Ovary (tissue), 9 donors: Measurements from ENCODE around the gene MKLN1. TPM values are rescaled to one million over a fixed set of nuclear protein-coding genes. Genes with fewer than 3 reads are reported as not detected.

Experiments used
- DNase-seq, 5 donors: peaks; one replicate each; pipeline ENCODE4 v3.0.0-alpha.2; 2019 to 2020
- H3K27ac ChIP-seq, 2 donors: fragments of 200-600 bp; one replicate each; pipeline versions ENCODE4 v1.5.1 to v1.8.0; 2019 to 2022
- H3K27me3 ChIP-seq: fragments of 200-600 bp; one replicate; pipeline ENCODE4 v1.8.0; 2022
- H3K36me3 ChIP-seq: fragments of 200-600 bp; sonication (generic); one replicate; pipeline ENCODE4 v1.5.1; 2019
- H3K4me1 ChIP-seq: one replicate; pipeline ENCODE4 v1.8.1; 2013; ENCODE audit warnings: mild to moderate bottlenecking, moderate library complexity; ENCODE audit not compliant: insufficient read depth
- H3K4me3 ChIP-seq: fragments of 200-600 bp; sonication (generic); one replicate; pipeline ENCODE4 v1.5.1; 2017
- H3K9me3 ChIP-seq, 2 donors: fragments of 200-600 bp in 1 of 2; sonication (generic) in 1 of 2; one replicate each; pipeline versions ENCODE4 v1.5.1 to v1.8.1; 2013 to 2019; ENCODE audit warnings: mild to moderate bottlenecking in 1 of 2, moderate library complexity in 1 of 2
- EP300 ChIP-seq: sonication (generic); formaldehyde crosslinking; IDR thresholded peaks from one replicate; pipeline ENCODE4 v1.6.1; 2017; ENCODE audit warnings: antibody characterized with exemption
- POLR2A ChIP-seq: fragments of 450-650 bp; IDR thresholded peaks from one replicate; pipeline ENCODE4 v1.6.1; 2017; ENCODE audit warnings: antibody characterized with exemption, mild to moderate bottlenecking, moderate library complexity
- WGBS, 3 donors: extraction: QIAGEN DNeasy Blood & Tissue Kit in 1 of 3; methylation state at CpG; one replicate each; pipeline versions ENCODE4 v1.1.5 to v1.1.7; 2013 to 2017; 5-methylcytosine and 5-hydroxymethylcytosine counted together
- intact Hi-C, 4 donors: fragments of 100-400 bp; cut with DNase I; formaldehyde crosslinking; loops; one replicate each; pipeline versions ENCODE4 v1.11.0 to v1.15.1; 2022 to 2023
- polyA plus RNA-seq, 2 donors: library from polyadenylated mRNA; stranded (reverse); fragments of 200-250 nt in 1 of 2; fragments of 350-450 nt in 1 of 2; fragmentation: Illumina TruSeq in 1 of 2; extraction: RNeasy Lipid Tissue Mini Kit (QIAGEN cat#74804) in 1 of 2; gene quantifications; one replicate each; pipeline ENCODE4 v1.2.3, GENCODE V29; 2013 to 2014
- total RNA-seq, 7 donors: library from RNA; depleted of rRNA in 2 of 7; stranded (reverse); fragments of >200 nt in 2 of 7; fragmentation: NEBNext Ultra II Directional in 3 of 7; extraction: Animal tissue kit (Norgen Biotek cat#: 25700) in 3 of 7; gene quantifications; one replicate each; pipeline versions ENCODE4 v1.1.0 to v1.2.4, GENCODE V29; 2016 to 2023
- TF ChIP-seq, protein P1 (sequence below), 3 donors: fragments of 450-650 bp in 2 of 3; fragments of 200-600 bp in 1 of 3; IDR thresholded peaks; one replicate each; pipeline versions ENCODE4 v1.5.1 to v1.8.0; 2016 to 2022; ENCODE audit warnings: antibody characterized with exemption in 3 of 3, mild to moderate bottlenecking in 1 of 3
- donor health status: DM: no; HTN: no; CAD: no; lungs with moderate emphysema.
- donor health status: DM: no; HTN: no; CAD: no.
- donor health status: Bipolar disorder and iron deficiency.
- donor health status: DM: yes; HTN: yes; CAD: no.
- donor health status: DM: no; HTN: no; CAD: no.
- donor health status: DM: yes; HTN: yes; CAD: no.

The MKLN1 gene
- total and polyA plus RNA-seq, 9 donors = 12.7 to 87.1 (median 53.8) TPM

DNA sequence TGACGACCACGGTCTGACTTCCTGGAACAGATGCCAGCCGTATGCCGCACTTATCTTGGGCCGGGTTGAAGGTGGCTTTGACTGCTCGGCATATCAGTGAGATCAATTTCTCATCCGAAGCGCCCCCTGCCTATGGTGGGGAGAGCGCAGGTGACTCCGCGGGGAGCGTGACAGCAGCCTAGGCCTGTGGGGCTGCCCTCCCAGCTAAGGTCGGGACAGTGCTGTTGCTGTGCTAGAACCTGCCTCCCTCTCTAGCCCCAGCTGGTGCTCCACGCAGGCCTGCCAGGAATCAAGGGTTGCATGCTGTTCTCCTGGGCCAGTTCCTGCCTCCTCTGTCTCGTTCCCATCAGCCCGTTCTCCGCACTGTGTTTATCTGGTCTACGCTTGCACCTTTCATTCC lies 178.9 kb downstream of the MKLN1 start:
- Histone ChIP-seq H3K36me3 (no peaks in the 10 kb centered on the region), H3K9me3 (no peaks in the 10 kb centered on the region), H3K27me3 (no peaks in the 10 kb centered on the region), H3K27ac (no peak overlapping the region), H3K4me3 (no peak overlapping the region), H3K4me1 (peaks cover 13% of the 10 kb centered on the region)
- WGBS, 3 donors = 58 to 70% (median 58%) methylated on average over 16 to 18 of the region's 18 CpGs
- TF ChIP-seq, protein P1, sequence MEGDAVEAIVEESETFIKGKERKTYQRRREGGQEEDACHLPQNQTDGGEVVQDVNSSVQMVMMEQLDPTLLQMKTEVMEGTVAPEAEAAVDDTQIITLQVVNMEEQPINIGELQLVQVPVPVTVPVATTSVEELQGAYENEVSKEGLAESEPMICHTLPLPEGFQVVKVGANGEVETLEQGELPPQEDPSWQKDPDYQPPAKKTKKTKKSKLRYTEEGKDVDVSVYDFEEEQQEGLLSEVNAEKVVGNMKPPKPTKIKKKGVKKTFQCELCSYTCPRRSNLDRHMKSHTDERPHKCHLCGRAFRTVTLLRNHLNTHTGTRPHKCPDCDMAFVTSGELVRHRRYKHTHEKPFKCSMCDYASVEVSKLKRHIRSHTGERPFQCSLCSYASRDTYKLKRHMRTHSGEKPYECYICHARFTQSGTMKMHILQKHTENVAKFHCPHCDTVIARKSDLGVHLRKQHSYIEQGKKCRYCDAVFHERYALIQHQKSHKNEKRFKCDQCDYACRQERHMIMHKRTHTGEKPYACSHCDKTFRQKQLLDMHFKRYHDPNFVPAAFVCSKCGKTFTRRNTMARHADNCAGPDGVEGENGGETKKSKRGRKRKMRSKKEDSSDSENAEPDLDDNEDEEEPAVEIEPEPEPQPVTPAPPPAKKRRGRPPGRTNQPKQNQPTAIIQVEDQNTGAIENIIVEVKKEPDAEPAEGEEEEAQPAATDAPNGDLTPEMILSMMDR (IDR thresholded peaks at IDR 0.05) = no peak
- TF ChIP-seq EP300 (no peak), POLR2A (no peak)
- peak in 1 of 5 donors; percentile 36 for DNase-seq
- intact Hi-C loops = loop anchor here in 2 of 4 donors (5.0 to 10.0 kb wide), 3 partner anchors 146 to 432 kb away; no protein-coding TSS in a partner anchor

DNA sequence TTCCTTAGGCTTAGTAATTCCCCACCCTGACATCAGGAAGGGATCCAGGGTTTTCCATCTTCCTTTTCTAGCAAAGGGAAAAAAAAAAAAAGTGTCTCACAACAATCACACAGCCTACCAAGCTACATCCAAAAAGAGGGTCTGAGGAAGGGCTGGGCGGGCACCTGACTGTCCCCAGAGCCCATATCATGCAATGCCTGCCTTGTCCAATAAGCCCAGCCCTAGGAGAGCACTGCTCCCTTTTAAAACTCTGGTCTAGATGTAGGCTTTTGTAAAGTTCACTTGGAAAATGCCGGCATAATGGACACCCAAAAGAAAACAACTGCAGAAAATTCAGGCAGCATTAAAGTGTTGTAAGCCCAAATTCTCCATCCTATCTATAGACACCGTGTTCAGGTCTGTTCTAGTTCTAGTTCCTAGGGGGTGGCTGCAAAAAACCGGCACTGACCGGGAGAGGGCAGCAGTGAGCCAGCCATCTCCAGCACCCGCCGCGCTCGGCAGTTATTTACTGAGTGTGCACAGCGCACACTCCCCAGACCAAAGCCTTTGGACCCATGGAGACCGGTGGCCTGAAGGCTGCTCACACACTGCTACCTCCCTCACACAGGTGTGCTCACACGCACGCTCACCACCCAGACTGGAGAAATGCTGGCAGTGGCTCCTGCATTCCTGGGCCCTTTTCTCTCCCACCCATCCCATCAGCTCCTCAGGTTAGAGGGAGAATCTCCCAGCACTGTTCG lies 180.1 kb downstream of the MKLN1 start:
- no peak overlapping the region for H3K27ac ChIP-seq

DNA sequence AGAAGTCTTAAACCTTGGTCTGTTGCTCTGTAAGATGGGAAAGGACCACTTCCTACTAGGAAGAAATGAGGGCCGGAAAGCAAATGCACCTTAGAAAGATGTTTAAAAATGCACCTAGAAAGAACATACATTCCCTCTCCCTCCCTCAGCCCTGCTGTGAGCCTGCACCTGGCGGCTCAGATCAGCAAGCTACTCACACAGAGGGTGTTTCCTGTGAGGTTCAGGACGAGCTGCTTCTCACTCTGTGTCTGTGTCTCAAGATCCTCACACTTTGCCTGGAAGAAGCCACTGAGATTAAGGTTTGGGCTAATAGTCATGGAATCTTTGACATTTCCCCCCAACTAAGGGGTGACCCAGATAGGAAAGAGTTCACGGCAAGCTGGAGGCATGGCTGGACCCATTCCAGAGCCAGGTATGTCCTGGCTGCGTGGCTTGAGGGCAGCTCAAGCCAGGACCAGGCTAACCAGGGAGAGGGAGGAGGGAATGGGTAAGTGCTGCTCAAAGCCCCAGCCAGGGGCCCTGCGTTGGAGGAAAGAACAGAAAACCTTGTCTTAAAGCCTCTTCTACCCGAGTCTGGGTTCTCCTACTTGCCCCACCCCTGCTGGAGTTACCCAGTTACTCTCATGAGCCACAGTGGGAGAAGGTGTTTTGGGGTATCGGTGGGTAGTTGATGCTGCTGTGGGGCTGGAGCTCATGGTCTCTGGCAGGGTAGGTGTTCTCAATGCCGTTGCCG lies 181.2 kb downstream of the MKLN1 start:
- TF ChIP-seq POLR2A = no peak
- no peaks in the 10 kb centered on the region for H3K27me3 ChIP-seq
- H3K4me1 ChIP-seq = peaks cover 2% of the 10 kb centered on the region
- H3K9me3 ChIP-seq = no peaks in the 10 kb centered on the region
- no peaks in the 10 kb centered on the region for H3K36me3 ChIP-seq
- DNase-seq = peak in 1 of 5 donors; percentile 29
- intact Hi-C loops = loop anchor here in 3 of 4 donors (2.0 to 10.0 kb wide), 4 partner anchors 143 to 434 kb away; no protein-coding TSS in a partner anchor
- H3K4me3 ChIP-seq = no peak overlapping the region
- WGBS, 3 donors = 76 to 85% (median 78%) methylated on average over 10 of the region's 10 CpGs
- no peak overlapping the region for H3K27ac ChIP-seq

More for the DNA sequence above, 180.1 kb downstream of the MKLN1 start:
- peak; percentile 82 to 93 (median 88) for DNase-seq
- peaks cover 12% of the 10 kb centered on the region for H3K4me1 ChIP-seq
- no peak for TF ChIP-seq POLR2A
- TF ChIP-seq, protein P1 (IDR thresholded peaks at IDR 0.05) = peak; percentile 86 to 93 (median 91)
- H3K4me3 ChIP-seq = no peak overlapping the region
- intact Hi-C loops = loop anchor here in 3 of 4 donors (2.0 to 10.0 kb wide), 4 partner anchors 145 to 433 kb away; no protein-coding TSS in a partner anchor
- 8 to 14% (median 8%) methylated on average over 14 of the region's 14 CpGs for WGBS, 3 donors
- no peaks in the 10 kb centered on the region for H3K36me3 ChIP-seq
- no peaks in the 10 kb centered on the region for H3K27me3 ChIP-seq
- H3K9me3 ChIP-seq = no peaks in the 10 kb centered on the region

DNA sequence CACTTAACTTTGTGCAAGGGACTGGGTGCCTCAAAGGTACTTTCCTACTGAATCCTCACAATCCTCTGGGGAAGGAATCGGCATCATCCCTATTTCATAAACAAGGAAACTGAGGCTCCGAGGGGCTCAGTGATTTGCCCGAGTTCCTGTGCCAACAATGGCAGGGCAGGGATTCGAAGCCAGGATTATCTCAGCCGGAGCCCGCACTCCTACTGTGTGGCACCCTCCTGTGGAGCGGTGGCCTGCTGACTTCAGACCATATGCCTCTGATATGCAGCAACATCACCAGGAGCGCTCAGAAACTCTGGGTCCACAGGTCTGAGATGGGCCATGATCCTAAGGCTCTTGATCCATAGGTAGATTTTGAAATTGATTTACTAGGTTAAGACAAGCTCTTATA lies 182.1 kb downstream of the MKLN1 start:
- Histone ChIP-seq H3K27me3 (no peaks in the 10 kb centered on the region), H3K27ac (no peak overlapping the region), H3K4me3 (no peak overlapping the region), H3K36me3 (no peaks in the 10 kb centered on the region), H3K4me1 (peaks cover 2% of the 10 kb centered on the region), H3K9me3 (no peaks in the 10 kb centered on the region)
- intact Hi-C loops = loop anchor here in 3 of 4 donors (2.0 to 10.0 kb wide), 5 partner anchors 143 to 615 kb away; no protein-coding TSS in a partner anchor
- DNase-seq = peak in 1 of 5 donors; percentile 33
- TF ChIP-seq, protein P1 (IDR thresholded peaks at IDR 0.05) = no peak
- TF ChIP-seq EP300 = no peak
- no peak for TF ChIP-seq POLR2A
- 94 to 99% (median 96%) methylated on average over 8 of the region's 8 CpGs for WGBS, 3 donors
